H1 (cell line): ENCODE data around the gene TANC1. TPM values are rescaled to one million over a fixed set of nuclear protein-coding genes. Genes with fewer than 3 reads are reported as not detected.

ENCODE experiments used
- CTCF ChIA-PET: fragments of 300-600 bp; sonication (Branson Sonifier 250); formaldehyde crosslinking; loops from one replicate; lab custom pipeline; 2021; ENCODE audit not compliant: partially characterized antibody; lab: Charles Lee
- POLR2A ChIA-PET: fragments of 300-600 bp; sonication (Branson Sonifier 250); formaldehyde crosslinking; loops from one replicate; lab custom pipeline; 2021; ENCODE audit warnings: inconsistent platforms; ENCODE audit not compliant: partially characterized antibody; lab: Charles Lee
- DNase-seq, 2 experiments: peaks; one replicate each; pipeline versions ENCODE4 v3.0.0 to v3.0.0-alpha.2; 2010 to 2022; ENCODE audit warnings: low spot score in 2 of 2, low read depth in 1 of 2, mixed read lengths in 1 of 2
- FAIRE-seq: peaks from 2 replicates; lab custom pipeline; 2011; peaks lifted over from hg19 to GRCh38; lab: Jason Lieb, UNC
- H2AFZ ChIP-seq: 2 replicates; pipeline ENCODE4 v1.8.1; 2012; ENCODE audit warnings: low read length, inconsistent platforms
- H2AK5ac ChIP-seq: 2 replicates; pipeline ENCODE4 v1.6.1; 2013; ENCODE audit warnings: low read depth, low read length
- H2BK120ac ChIP-seq: replicated peaks from 2 replicates; pipeline ENCODE3; 2013; ENCODE audit warnings: low read depth, low read length, inconsistent platforms
- H2BK12ac ChIP-seq: 2 replicates; pipeline ENCODE4 v1.6.1; 2013; ENCODE audit warnings: low read depth, low read length
- H2BK15ac ChIP-seq: 2 replicates; pipeline ENCODE4 v1.6.1; 2013; ENCODE audit warnings: low read length
- H2BK20ac ChIP-seq: 2 replicates; pipeline ENCODE4 v1.6.1; 2013; ENCODE audit warnings: low read length
- H2BK5ac ChIP-seq: 2 replicates; pipeline ENCODE4 v1.6.1; 2013; ENCODE audit warnings: low read depth, low read length
- H3K14ac ChIP-seq: 2 replicates; pipeline ENCODE4 v1.6.1; 2013; ENCODE audit warnings: inconsistent platforms; ENCODE audit not compliant: insufficient read length
- H3K18ac ChIP-seq: 2 replicates; pipeline ENCODE4 v1.6.1; 2013; ENCODE audit warnings: low read length; ENCODE audit errors: extremely low read depth
- H3K23ac ChIP-seq: 2 replicates; pipeline ENCODE4 v1.6.1; 2013; ENCODE audit warnings: inconsistent platforms; ENCODE audit not compliant: insufficient read length
- H3K23me2 ChIP-seq: 2 replicates; pipeline ENCODE4 v1.6.1; 2013; ENCODE audit warnings: low read depth, low read length
- H3K27ac ChIP-seq: 2 replicates; pipeline ENCODE4 v1.6.1; 2011; ENCODE audit warnings: low read depth, low read length, inconsistent platforms
- H3K27me3 ChIP-seq, 4 experiments: replicated peaks in 1 of 4; 1 replicate in 1 of 4; 2 replicates in 3 of 4; pipeline versions ENCODE4 v1.6.1 to v1.8.1; 2011 to 2013; ENCODE audit warnings: low read length in 3 of 4, mild to moderate bottlenecking in 3 of 4, inconsistent platforms in 2 of 4, mixed read lengths in 2 of 4, moderate library complexity in 1 of 4; ENCODE audit not compliant: control insufficient read depth in 3 of 4, insufficient read depth in 3 of 4; ENCODE audit errors: extremely low read depth in 1 of 4
- H3K36me3 ChIP-seq, 4 experiments: 2 replicates each; pipeline versions ENCODE4 v1.6.1 to v1.8.1; 2011 to 2013; ENCODE audit warnings: mild to moderate bottlenecking in 4 of 4, low read length in 3 of 4, moderate library complexity in 2 of 4, control low read depth in 1 of 4, inconsistent platforms in 1 of 4; ENCODE audit not compliant: insufficient read depth in 4 of 4, control insufficient read depth in 2 of 4
- H3K4ac ChIP-seq: replicated peaks from 2 replicates; pipeline ENCODE3; 2013; ENCODE audit warnings: low read length, low read depth, mixed read lengths, inconsistent platforms; ENCODE audit not compliant: insufficient read length
- H3K4me1 ChIP-seq, 4 experiments: replicated peaks in 1 of 4; 1 replicate in 1 of 4; 2 replicates in 3 of 4; pipeline versions ENCODE4 v1.6.1 to v1.8.1; 2011 to 2013; ENCODE audit warnings: low read length in 3 of 4, inconsistent platforms in 2 of 4, mixed read lengths in 1 of 4; ENCODE audit not compliant: insufficient read depth in 4 of 4, control insufficient read depth in 3 of 4
- H3K4me2 ChIP-seq, 2 experiments: 2 replicates each; pipeline versions ENCODE4 v1.6.1 to v1.8.1; 2011 to 2013; ENCODE audit warnings: low read depth in 2 of 2, low read length in 2 of 2, control low read depth in 1 of 2, inconsistent platforms in 1 of 2, mild to moderate bottlenecking in 1 of 2; ENCODE audit not compliant: insufficient read depth in 1 of 2
- H3K4me3 ChIP-seq, 4 experiments: fragments of 200-600, 300-600 bp in 1 of 4; sonication (generic), shearing (Covaris generic), sonication (Bioruptor Twin) in 1 of 4; 2 replicates each; pipeline versions ENCODE4 v1.5.1 to v1.8.1; 2011 to 2016; ENCODE audit warnings: low read length in 4 of 4, low read depth in 3 of 4, control low read depth in 2 of 4, inconsistent platforms in 2 of 4, mild to moderate bottlenecking in 2 of 4, mixed read lengths in 1 of 4, moderate library complexity in 1 of 4; ENCODE audit not compliant: insufficient read depth in 2 of 4; ENCODE audit errors: extremely low read depth in 1 of 4
- H3K56ac ChIP-seq: replicated peaks from 2 replicates; pipeline ENCODE3; 2013; ENCODE audit warnings: low read depth, mild to moderate bottlenecking, mixed read lengths, low read length, inconsistent platforms; ENCODE audit not compliant: insufficient read length
- H3K79me1 ChIP-seq: 2 replicates; pipeline ENCODE4 v1.6.1; 2013; ENCODE audit warnings: low read depth, low read length, control low read depth
- H3K79me2 ChIP-seq, 2 experiments: 2 replicates each; pipeline versions ENCODE4 v1.6.1 to v1.8.1; 2012 to 2013; ENCODE audit warnings: low read length in 2 of 2, mild to moderate bottlenecking in 2 of 2, inconsistent platforms in 1 of 2; ENCODE audit not compliant: insufficient read depth in 2 of 2, control insufficient read depth in 1 of 2
- H3K9ac ChIP-seq, 4 experiments: replicated peaks in 1 of 4; 1 replicate in 1 of 4; 2 replicates in 3 of 4; pipeline versions ENCODE4 v1.6.1 to v1.8.1; 2011 to 2013; ENCODE audit warnings: low read depth in 3 of 4, low read length in 3 of 4, control low read depth in 2 of 4, mild to moderate bottlenecking in 2 of 4, moderate library complexity in 2 of 4, inconsistent platforms in 1 of 4; ENCODE audit errors: extremely low read depth in 1 of 4
- H3K9me3 ChIP-seq, 2 experiments: 2 replicates each; pipeline versions ENCODE4 v1.6.1 to v1.8.1; 2012 to 2013; ENCODE audit warnings: mild to moderate bottlenecking in 2 of 2, moderate library complexity in 2 of 2, control low read depth in 1 of 2, inconsistent platforms in 1 of 2, low read depth in 1 of 2, low read length in 1 of 2, mixed read lengths in 1 of 2; ENCODE audit not compliant: insufficient read depth in 2 of 2
- H4K20me1 ChIP-seq, 2 experiments: replicated peaks in 1 of 2; 2 replicates each; pipeline versions ENCODE3 to v1.8.1; 2011 to 2013; ENCODE audit warnings: inconsistent platforms in 2 of 2, low read length in 2 of 2, mild to moderate bottlenecking in 1 of 2; ENCODE audit not compliant: insufficient read depth in 2 of 2, control insufficient read depth in 1 of 2
- H4K5ac ChIP-seq: 2 replicates; pipeline ENCODE4 v1.6.1; 2013; ENCODE audit warnings: low read length, low read depth, mixed read lengths, inconsistent platforms; ENCODE audit not compliant: insufficient read length
- H4K8ac ChIP-seq: 2 replicates; pipeline ENCODE4 v1.8.0; 2013; ENCODE audit warnings: mild to moderate bottlenecking, moderate library complexity, low read length, inconsistent platforms; ENCODE audit not compliant: insufficient read depth; ENCODE audit errors: extremely low read depth
- H4K91ac ChIP-seq: replicated peaks from 2 replicates; pipeline ENCODE3; 2013; ENCODE audit warnings: low read length, mixed read lengths, inconsistent platforms; ENCODE audit not compliant: insufficient read length
- ASH2L ChIP-seq: fragments of 200-600, 300-600 bp; sonication (generic); IDR thresholded peaks from one replicate; pipeline ENCODE4 v1.7.1; 2017; ENCODE audit warnings: low read length
- EZH2 ChIP-seq: fragments of 200-600 bp; sonication (generic); IDR thresholded peaks from 2 replicates; pipeline ENCODE4 v1.7.1; 2012; ENCODE audit warnings: low read depth, mild to moderate bottlenecking, moderate library complexity, low read length, inconsistent platforms; ENCODE audit not compliant: severe bottlenecking
- HDAC6 ChIP-seq: IDR thresholded peaks from one replicate; pipeline ENCODE4 v1.7.1; 2012; ENCODE audit warnings: low read depth, mild to moderate bottlenecking, inconsistent platforms, low read length, moderate library complexity
- JUND ChIP-seq: IDR thresholded peaks from 2 replicates; pipeline ENCODE4 v1.6.1; 2011; ENCODE audit warnings: mild to moderate bottlenecking, improper control_type of control experiment, low read length
- POLR2A ChIP-seq, 2 experiments: IDR thresholded peaks; 1 replicate in 1 of 2; 2 replicates in 1 of 2; pipeline ENCODE4 v1.6.1; 2011; ENCODE audit warnings: low read depth in 2 of 2, low read length in 2 of 2, mild to moderate bottlenecking in 2 of 2; ENCODE audit errors: control extremely low read depth in 1 of 2
- SP2 ChIP-seq: IDR thresholded peaks from 2 replicates; pipeline ENCODE4 v1.6.1; 2012; ENCODE audit warnings: mild to moderate bottlenecking, low read length, inconsistent platforms
- WGBS, 2 experiments: shearing (Covaris generic) in 1 of 2; methylation state at CpG; one replicate each; pipeline versions ENCODE4 v1.1.6 to v1.1.7; 2013 to 2015; ENCODE audit warnings: low lambda C conversion rate in 2 of 2, mixed read lengths in 2 of 2, inconsistent platforms in 1 of 2, low coverage in 1 of 2, missing lambda C conversion rate in 1 of 2; ENCODE audit not compliant: insufficient replicate concordance in 2 of 2, insufficient coverage in 1 of 2, insufficient read length in 1 of 2; ENCODE audit errors: extremely low coverage in 1 of 2, missing lambda C conversion rate in 1 of 2; 5-methylcytosine and 5-hydroxymethylcytosine counted together
- polyA plus RNA-seq, 7 experiments: library from polyadenylated mRNA; depleted of rRNA in 3 of 7; stranded (reverse) in 5 of 7; unstranded in 2 of 7; fragments of >200 nt in 5 of 7; fragments of 200-250 nt in 2 of 7; gene quantifications; 1 replicate in 5 of 7; 2 replicates in 1 of 7; 4 replicates in 1 of 7; pipeline versions ENCODE4 v1.2.1 to v1.2.3, GENCODE V29; 2011 to 2013; ENCODE audit warnings: missing spikeins in 2 of 7, mixed read lengths in 2 of 7
- total RNA-seq: library from RNA; stranded (reverse); fragmentation: NEBNext Ultra II Directional; extraction: Animal tissue kit (Norgen Biotek cat#: 25700); gene quantifications from 2 replicates; pipeline ENCODE4 v1.2.1, GENCODE V29; 2021
- TF ChIP-seq, protein P1 (sequence below), 3 experiments: IDR thresholded peaks; 1 replicate in 2 of 3; 2 replicates in 1 of 3; pipeline versions ENCODE4 v1.5.1 to v1.6.1; 2011; ENCODE audit warnings: low read length in 3 of 3, mild to moderate bottlenecking in 3 of 3, inconsistent platforms in 2 of 3, low read depth in 1 of 3, moderate library complexity in 1 of 3; ENCODE audit not compliant: insufficient read depth in 1 of 3; ENCODE audit errors: control extremely low read depth in 1 of 3

Gene TANC1
- total and polyA plus RNA-seq, 2 of the 8 experiments (the other 6 are each of a cell fraction or from before 2014, with no cell fraction given) = 4.1 to 7.6 TPM

- no peak overlapping the region for H3K14ac ChIP-seq
- no peak overlapping the region for H2BK15ac ChIP-seq
- H4K20me1 ChIP-seq = peaks cover 2 to 6% of the 10 kb centered on the region in 2 experiments
- DNase-seq = peak in 1 of 2 experiments; percentile 31
- no peak overlapping the region for H2BK12ac ChIP-seq
- CTCF ChIA-PET = interaction anchor here (0.6 to 1.8 kb wide), 3 partner anchors 11 to 16 kb away, joined by 4 read pairs; no protein-coding TSS in a partner anchor
- no peaks in the 10 kb centered on the region for H3K23me2 ChIP-seq
- H3K79me1 ChIP-seq = no peaks in the 10 kb centered on the region
- FAIRE-seq = no peak
- no peak overlapping the region for H2AK5ac ChIP-seq
- no peak overlapping the region for H4K5ac ChIP-seq
- H3K27me3 ChIP-seq = peaks cover 2 to 26% (median 21%) of the 10 kb centered on the region in 4 experiments
- no peak overlapping the region for H2BK5ac ChIP-seq
- no peak overlapping the region for H2AFZ ChIP-seq
- H3K56ac ChIP-seq = no peak overlapping the region
- H4K8ac ChIP-seq = no peak overlapping the region
- H3K27ac ChIP-seq = no peak overlapping the region
- no peaks in the 10 kb centered on the region for H3K36me3 ChIP-seq
- no peak overlapping the region for H3K4ac ChIP-seq
- H3K9ac ChIP-seq = no peak overlapping the region
- no peaks in the 10 kb centered on the region for H3K4me1 ChIP-seq
- H2BK20ac ChIP-seq = no peak overlapping the region
- no peak overlapping the region for H3K18ac ChIP-seq
- no peak overlapping the region for H3K23ac ChIP-seq
- WGBS, 2 experiments = 95% methylated on average over 8 of the region's 8 CpGs; no CpG with 5 or more reads in 1 of the 2 experiments
- H3K4me2 ChIP-seq = no peak overlapping the region
- H3K9me3 ChIP-seq = no peaks in the 10 kb centered on the region
- no peak overlapping the region for H4K91ac ChIP-seq
- no peak overlapping the region for H3K4me3 ChIP-seq
- H2BK120ac ChIP-seq = no peak overlapping the region
- TF ChIP-seq POLR2A (IDR thresholded peaks at IDR 0.05; ENCODE audit: control extremely low read depth in 1 of 2, low read depth in 2 of 2, low read length in 2 of 2) (no peak), HDAC6 (no peak), SP2 (no peak), ASH2L (no peak), JUND (no peak), EZH2 (no peak)
- TF ChIP-seq, protein P1, sequence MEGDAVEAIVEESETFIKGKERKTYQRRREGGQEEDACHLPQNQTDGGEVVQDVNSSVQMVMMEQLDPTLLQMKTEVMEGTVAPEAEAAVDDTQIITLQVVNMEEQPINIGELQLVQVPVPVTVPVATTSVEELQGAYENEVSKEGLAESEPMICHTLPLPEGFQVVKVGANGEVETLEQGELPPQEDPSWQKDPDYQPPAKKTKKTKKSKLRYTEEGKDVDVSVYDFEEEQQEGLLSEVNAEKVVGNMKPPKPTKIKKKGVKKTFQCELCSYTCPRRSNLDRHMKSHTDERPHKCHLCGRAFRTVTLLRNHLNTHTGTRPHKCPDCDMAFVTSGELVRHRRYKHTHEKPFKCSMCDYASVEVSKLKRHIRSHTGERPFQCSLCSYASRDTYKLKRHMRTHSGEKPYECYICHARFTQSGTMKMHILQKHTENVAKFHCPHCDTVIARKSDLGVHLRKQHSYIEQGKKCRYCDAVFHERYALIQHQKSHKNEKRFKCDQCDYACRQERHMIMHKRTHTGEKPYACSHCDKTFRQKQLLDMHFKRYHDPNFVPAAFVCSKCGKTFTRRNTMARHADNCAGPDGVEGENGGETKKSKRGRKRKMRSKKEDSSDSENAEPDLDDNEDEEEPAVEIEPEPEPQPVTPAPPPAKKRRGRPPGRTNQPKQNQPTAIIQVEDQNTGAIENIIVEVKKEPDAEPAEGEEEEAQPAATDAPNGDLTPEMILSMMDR (IDR thresholded peaks at IDR 0.05; ENCODE audit: control extremely low read depth in 1 of 3, insufficient read depth in 1 of 3, low read depth in 1 of 3, low read length in 3 of 3) = no peak
- POLR2A ChIA-PET = no interaction called here
- no peaks in the 10 kb centered on the region for H3K79me2 ChIP-seq
Observed at GRCh38 chr2:159219394-159219998, 251.1 kb downstream of the TANC1 start.
